CD4-positive, alpha-beta T cell treated with Interleukin-1 beta for 1 hour (primary cell): ENCODE measurements around the gene FADS2.
A peak's percentile ranks its signal among the peaks of the same experiment; 100 is the strongest.

Source experiments
- DNase-seq, 2 donors: peaks; one replicate each; pipeline ENCODE4 v3.0.0-alpha.2; 2020 to 2022

Gene FADS2

GRCh38 chr11:61890529-61891330, 62.6 kb downstream of the FADS2 start:
- peak; percentile 33 for DNase-seq

- peak; percentile 81 to 84 for DNase-seq
These were observed 63.4 kb downstream of the FADS2 start, which contains the start of gene FADS3 for GRCh38 chr11:61891331-61892084. Gene FADS3, minus strand, starts transcription at chr11:61891545. Its CDS starts 164 bp downstream, at chr11:61891381.

GRCh38 chr11:61892085-61892370, 63.9 kb downstream of the FADS2 start:
- no peak for DNase-seq

GRCh38 chr11:61893981-61894380, 65.9 kb downstream of the FADS2 start:
- DNase-seq: no peak

GRCh38 chr11:61895046-61895717, 67.1 kb downstream of the FADS2 start:
- DNase-seq: no peak

- no peak for DNase-seq
These were observed 67.6 kb downstream of the FADS2 start for GRCh38 chr11:61895718-61896059.

- DNase-seq: no peak
These were observed 68.7 kb downstream of the FADS2 start for GRCh38 chr11:61896665-61897386.

GRCh38 chr11:61897387-61898246, 69.5 kb downstream of the FADS2 start:
- peak; percentile 76 to 77 for DNase-seq

- no peak for DNase-seq
These were observed 70.1 kb downstream of the FADS2 start for GRCh38 chr11:61898247-61898582.

- DNase-seq: peak; percentile 91 to 92
These were observed 71.2 kb downstream of the FADS2 start for GRCh38 chr11:61899146-61899841.

GRCh38 chr11:61900251-61900650, 72.2 kb downstream of the FADS2 start:
- no peak for DNase-seq

GRCh38 chr11:61901397-61901796, 73.3 kb downstream of the FADS2 start:
- no peak for DNase-seq

- no peak for DNase-seq
These were observed 74.2 kb downstream of the FADS2 start for GRCh38 chr11:61902313-61902712.

- no peak for DNase-seq
These were observed 75.7 kb downstream of the FADS2 start for GRCh38 chr11:61903845-61904244.

GRCh38 chr11:61904539-61905048, 76.5 kb downstream of the FADS2 start:
- DNase-seq: no peak

- no peak for DNase-seq
These were observed 77.1 kb downstream of the FADS2 start for GRCh38 chr11:61905067-61905696.

- DNase-seq: no peak
These were observed 77.9 kb downstream of the FADS2 start for GRCh38 chr11:61905801-61906521.

- DNase-seq: no peak
These were observed 78.4 kb downstream of the FADS2 start for GRCh38 chr11:61906522-61906909.

GRCh38 chr11:61907282-61907681, 79.2 kb downstream of the FADS2 start:
- no peak for DNase-seq
